IPS-NIHi7 (cell line): ENCODE measurements around the gene SLIT3.

ENCODE experiments used
- DNase-seq: peaks from one replicate; pipeline ENCODE4 v3.0.0; 2012; ENCODE audit warnings: mixed read lengths; ENCODE audit errors: extremely low spot score

Gene SLIT3

GRCh38 chr5:169265888-169266287 is 35.1 kb downstream of the SLIT3 start:
- peak; percentile 49 for DNase-seq

- DNase-seq: no peak
Measured at GRCh38 chr5:169263591-169263990, 37.3 kb downstream of the SLIT3 start.

- DNase-seq: no peak
Measured at GRCh38 chr5:169260896-169261569, 39.9 kb downstream of the SLIT3 start.

GRCh38 chr5:169258372-169259000 is 42.5 kb downstream of the SLIT3 start:
- DNase-seq: no peak

DNA sequence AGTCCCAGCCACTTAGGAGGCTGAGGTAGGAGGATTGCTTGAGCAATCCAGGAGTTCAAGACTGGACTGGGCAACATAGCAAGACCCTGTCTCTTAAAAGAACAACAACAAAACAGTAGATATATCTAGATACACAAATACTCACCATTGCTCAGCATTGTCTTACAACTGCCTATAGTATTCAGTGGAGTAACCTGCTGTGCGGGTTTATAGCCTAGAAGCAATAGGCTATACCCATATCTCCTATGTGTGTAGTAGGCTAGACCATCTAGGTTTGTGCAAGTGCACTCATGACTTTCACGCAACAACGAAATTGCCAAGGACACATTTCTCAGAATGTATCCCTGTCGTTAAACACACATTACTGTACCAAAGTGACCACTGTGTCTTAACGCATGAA is 44.7 kb downstream of the SLIT3 start:
- DNase-seq: no peak

- no peak for DNase-seq
Measured at GRCh38 chr5:169253071-169253470, 47.9 kb downstream of the SLIT3 start.

- DNase-seq: no peak
Measured at GRCh38 chr5:169251333-169252084, 49.4 kb downstream of the SLIT3 start.

GRCh38 chr5:169250887-169251286 is 50.1 kb downstream of the SLIT3 start:
- DNase-seq: no peak

- DNase-seq: no peak
Measured at GRCh38 chr5:169248996-169249395, 51.9 kb downstream of the SLIT3 start.

DNA sequence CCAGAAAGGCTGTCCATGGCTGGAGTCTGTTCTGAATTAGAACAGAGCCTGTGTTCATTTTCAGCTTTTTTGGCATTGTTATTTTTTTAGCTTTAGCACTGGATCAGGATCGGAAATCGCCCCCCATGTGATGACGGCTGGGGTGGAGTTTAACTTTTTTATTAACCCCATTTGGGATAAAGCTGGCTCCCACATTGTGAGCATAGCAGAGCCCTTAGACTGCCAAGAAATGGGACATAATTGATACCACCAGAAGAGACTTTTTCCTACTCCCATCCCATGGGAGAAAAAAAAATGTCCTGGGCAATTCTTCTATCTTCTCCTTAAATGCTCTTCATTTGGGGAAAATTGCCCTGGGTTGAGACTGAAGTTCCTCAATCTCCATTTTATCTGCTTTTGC is 52.4 kb downstream of the SLIT3 start:
- no peak for DNase-seq

- DNase-seq: no peak
Measured at GRCh38 chr5:169244812-169245211, 56.1 kb downstream of the SLIT3 start.

DNA sequence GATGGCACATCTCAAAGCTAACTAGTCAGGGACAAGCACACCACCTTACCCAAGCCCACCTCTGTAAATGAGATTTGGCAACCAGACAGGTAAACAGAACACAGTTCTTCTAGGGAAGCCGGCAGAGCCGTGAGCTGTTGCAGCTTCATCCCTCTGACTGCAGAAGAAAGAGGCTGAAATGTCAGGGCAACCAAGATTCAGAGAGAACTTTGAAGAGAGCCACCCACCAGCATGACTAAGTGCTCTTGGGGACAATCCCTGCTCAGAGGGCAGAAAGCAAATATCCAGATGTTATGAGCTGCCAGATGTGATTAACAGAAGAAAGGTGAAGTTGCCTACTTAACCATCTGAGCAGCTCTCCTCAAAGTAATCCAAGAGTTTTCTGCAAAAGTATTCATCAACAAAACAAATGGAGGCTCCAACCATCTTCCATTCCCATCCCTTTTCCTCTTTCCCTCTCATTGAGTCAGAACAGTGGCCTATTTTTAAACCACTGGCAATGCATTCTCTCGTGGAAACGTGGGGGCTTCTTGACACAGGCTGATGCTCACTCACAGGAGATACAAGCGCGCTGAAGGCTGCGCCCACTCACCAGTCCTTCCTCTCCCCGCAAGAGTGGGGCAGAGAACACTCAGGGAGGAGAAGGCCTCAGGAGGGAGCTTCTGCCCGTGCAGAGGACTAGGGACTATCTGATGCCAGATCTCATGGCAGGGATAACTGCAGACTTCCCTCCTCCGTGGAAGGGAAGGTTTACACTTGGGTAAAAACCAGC is 57.1 kb downstream of the SLIT3 start:
- no peak for DNase-seq

DNA sequence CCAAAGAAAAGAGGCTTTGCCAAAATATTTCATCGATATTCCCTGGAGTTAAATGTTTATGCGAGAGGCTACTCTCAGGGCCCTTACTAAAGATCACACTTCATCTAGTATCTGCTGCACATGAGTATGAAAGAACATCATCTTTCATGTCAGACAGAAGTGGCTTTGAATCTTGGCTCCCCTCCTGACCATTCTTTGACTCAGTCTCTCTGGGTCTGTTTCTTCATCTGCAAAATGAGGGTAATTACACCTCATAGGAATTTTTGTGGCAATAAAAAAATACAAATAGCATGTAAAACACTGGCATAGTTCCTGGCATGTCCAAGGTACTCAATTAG is 58.1 kb downstream of the SLIT3 start:
- DNase-seq: no peak

GRCh38 chr5:169242175-169242848 is 58.6 kb downstream of the SLIT3 start:
- no peak for DNase-seq

DNA sequence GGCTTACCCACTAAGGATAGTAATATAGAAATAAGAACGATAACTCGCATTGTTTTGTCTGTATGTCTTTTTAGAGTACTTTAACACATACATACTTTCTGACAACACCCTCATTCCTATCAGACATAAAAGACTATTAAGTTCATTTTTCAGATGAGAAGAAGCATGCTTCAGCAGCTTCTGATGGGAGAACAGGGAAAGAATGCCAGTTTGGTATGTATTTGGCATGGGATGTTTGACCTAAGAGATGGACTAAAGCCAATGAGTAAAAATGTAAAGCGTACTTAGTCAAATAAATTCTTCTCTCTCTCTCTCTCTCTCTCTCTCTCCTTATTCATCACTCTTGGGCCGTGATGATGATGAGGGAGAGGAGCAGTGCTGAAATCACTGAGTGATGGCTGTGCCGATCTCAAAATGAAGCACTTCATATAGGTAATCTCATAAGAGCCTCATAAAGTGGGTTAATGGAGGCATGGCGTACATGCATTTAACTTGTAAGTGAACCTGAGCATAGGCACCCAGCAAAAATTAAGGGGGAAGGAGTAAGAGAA is 71.5 kb downstream of the SLIT3 start:
- no peak for DNase-seq

GRCh38 chr5:169226895-169227294 is 74.0 kb downstream of the SLIT3 start:
- no peak for DNase-seq

DNA sequence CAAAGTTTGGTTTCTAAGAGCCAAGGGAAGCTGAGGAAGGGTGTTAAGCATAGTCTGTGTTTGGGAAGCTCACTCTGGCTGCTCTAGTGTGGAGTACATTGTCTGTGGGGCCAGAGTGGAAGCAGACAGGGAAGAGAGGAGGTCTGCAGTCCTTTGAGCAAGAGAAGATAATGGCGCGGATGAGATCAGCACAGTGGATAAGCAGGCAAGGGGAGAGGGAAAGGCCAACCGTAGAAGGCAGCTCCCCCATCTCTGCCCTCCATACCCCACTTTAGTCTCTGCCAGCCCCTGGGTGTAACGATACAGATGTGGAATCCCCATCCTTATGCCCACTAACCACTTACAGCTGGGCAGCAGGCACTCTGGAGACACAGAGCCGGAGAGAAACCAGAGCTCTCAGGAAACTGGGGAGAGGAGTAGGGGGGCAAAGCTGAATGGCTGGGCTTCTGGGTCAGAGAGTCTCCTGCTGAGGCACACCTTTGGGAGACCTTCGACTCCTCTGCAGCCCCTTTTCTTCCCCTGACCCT is 75.0 kb downstream of the SLIT3 start:
- DNase-seq: no peak

DNA sequence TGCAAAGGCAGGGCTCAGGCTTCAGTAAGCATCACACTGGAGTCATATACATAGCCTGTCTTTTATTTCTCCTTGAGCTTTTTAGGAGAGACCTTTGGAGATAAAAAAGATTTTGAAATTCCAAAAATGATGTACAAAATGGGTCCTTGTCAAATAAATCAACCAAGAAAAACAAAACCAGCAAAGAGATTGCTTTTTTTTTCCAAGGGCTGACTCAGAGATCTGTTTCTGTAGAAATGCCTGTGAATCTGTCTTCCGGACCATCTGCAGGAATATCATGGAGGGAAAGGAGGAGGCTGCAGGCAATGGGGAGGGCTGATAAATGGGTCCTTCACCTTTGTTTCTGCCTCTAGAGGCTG is 77.4 kb downstream of the SLIT3 start:
- no peak for DNase-seq

DNA sequence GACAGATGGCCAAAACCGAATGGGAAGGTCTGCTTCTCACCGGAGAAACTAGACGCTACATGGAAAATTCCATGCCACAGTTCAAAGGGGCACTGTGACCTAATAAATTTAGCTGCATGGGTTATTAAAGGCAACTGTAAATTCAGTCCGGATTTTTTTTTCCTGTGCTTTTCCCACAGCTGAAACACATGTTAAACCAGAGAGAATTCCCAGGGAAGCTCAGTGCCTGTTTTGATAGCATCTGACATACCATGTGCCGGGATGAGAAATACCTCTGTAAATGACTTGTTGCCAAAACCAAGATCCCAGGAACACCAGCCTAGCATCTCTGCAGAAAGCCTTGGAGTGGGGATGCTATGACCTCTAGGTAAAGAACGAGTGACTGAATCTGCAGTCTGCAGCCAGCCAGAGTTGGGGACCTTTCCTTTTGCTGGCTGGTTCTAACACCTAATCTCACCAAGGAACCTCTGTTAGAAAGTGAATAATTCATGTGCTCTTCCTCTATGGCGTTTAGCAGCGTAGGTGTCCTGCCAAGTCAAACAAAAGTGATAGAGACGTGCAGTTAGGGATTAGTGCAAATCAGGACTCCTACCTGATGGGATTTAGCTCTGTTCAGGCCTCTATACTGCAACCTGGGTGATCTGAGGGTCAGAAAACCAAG is 77.9 kb downstream of the SLIT3 start:
- DNase-seq: no peak

GRCh38 chr5:169221519-169221918 is 79.4 kb downstream of the SLIT3 start:
- no peak for DNase-seq

- DNase-seq: no peak
Measured at GRCh38 chr5:169219961-169220360, 81.0 kb downstream of the SLIT3 start.
